Putamen (tissue), 1 donor: ENCODE data around the gene EMC10.
A peak's percentile ranks its signal among the peaks of the same experiment; 100 is the strongest.

Experiments used
- DNase-seq: peaks from one replicate; pipeline ENCODE4 v3.0.0-alpha.2; 2016; ENCODE audit warnings: low spot score

The EMC10 gene

DNA sequence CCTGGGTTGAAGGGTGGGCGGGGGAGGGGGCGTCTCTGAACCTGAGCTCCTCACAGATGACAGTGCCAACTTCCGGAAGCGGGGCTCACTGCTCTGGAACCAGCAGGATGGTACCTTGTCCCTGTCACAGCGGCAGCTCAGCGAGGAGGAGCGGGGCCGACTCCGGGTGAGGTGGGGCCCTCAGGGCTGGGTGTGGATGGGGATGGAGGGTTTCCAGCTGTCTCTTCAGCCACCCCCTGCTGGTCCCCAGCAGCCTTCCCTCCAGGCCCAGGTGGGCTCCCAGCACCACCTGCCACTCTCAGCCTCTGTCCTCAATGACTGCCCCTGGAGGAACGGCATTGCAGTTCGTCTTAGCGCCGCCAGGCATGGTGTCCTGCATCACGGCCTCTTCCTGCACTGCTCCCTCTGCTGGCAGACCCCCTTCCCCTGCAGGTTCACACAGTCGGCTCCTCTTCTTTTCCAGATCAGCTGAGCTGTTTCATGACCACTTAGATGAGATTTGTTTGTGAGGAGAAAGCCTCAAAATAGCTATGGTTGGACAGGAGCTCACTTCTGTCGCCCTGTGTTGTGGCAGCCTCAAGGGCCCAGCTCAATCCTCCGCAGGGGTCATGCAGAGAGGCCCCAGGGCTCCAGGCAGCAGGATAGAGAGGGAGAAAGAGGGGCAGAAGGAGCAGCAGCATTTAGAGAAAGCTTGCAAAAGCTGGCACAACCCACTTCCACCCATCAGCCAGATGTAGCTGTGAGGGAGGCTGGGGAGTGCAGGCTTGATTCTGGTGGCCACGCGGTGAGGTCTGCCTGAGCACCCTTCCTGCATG lies 2.8 kb downstream of the EMC10 start:
- no peak for DNase-seq

DNA sequence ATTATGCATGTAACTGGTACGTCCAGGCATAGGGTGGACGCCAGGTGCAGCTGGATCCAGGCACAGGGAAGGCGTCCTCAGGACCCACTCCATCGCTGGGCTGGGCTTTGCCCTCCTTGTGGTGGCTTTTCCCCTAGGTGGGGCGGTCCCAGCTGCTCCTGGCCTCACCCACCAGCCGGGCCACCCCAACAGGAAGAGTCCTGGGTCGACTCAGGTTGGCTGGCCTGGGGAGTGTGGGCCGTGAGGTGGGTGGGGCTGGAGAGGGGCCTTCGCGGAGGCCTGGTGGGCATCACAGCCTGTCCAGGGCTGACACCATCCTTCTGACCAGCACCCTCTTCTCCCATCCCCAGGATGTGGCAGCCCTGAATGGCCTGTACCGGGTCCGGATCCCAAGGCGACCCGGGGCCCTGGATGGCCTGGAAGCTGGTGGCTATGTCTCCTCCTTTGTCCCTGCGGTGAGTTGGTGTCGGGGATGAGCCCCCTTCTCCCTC lies 3.5 kb downstream of the EMC10 start:
- no peak for DNase-seq

DNA sequence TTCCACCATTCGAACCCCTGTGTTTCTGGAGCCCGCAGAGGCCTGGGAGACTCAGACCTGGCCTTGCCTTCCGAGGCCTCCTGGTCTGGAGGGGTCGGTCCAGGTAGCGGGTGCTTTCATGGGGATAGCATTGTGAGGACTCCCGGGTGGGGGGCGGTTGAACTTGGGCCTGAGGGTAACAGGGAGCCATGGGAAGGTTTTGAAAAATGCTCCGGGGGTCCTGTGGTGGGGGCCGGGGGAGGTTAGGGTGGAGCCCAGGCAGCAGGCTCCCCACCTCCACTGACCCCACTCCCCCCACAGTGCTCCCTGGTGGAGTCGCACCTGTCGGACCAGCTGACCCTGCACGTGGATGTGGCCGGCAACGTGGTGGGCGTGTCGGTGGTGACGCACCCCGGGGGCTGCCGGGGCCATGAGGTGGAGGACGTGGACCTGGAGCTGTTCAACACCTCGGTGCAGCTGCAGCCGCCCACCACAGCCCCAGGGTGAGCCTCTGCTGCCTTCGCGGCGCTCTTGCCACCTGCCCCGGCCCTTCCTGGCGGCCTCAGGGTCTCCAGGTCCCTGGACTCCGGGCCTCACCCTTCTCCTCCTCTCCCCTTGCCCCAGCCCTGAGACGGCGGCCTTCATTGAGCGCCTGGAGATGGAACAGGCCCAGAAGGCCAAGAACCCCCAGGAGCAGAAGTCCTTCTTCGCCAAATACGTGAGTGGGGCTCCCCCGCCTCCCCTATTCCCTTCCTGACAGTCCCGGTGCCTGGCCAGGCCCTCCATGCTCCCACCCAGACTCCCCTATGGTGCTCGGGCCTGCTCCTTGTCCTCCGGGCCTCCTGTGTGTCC lies 4.2 kb downstream of the EMC10 start:
- DNase-seq, result no peak

DNA sequence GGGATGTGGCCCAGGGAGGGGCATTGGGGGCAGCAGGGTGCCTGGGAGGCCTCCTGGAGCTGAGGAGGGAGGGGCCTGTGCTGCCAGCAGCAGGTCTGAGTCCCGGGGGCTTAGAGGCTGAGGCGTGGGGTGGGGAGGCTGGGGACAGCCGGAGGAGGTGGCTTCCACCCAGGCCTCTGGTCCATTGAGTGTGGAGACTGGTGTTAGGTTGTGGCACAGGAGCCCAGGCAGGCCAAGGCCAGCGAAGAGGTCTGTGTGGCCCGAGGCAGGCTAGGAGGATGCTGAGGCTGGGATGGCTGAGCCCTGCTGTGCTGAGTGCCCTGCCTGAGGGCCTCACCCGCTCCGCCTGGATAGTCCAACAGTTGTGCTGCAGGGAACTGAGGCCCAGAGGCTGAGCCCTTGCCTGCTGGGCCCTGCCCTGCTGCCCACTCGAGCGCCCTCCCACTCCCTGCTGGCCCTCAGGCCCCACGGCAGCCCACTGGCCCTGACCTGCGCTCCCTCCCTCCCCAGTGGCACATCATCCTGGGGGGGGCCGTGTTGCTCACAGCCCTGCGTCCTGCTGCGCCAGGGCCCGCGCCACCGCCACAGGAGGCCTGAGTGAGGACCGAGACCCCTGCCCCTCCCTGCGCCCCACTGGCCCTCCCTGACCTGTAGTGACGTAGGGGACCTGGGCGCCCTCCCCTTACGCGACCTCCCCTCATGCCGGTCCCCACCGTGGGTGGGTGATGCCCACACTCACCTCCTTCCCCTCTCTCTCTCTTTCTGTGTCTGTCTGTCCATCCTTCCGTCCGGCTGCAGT lies 5.2 kb downstream of the EMC10 start:
- DNase-seq, result no peak

DNA sequence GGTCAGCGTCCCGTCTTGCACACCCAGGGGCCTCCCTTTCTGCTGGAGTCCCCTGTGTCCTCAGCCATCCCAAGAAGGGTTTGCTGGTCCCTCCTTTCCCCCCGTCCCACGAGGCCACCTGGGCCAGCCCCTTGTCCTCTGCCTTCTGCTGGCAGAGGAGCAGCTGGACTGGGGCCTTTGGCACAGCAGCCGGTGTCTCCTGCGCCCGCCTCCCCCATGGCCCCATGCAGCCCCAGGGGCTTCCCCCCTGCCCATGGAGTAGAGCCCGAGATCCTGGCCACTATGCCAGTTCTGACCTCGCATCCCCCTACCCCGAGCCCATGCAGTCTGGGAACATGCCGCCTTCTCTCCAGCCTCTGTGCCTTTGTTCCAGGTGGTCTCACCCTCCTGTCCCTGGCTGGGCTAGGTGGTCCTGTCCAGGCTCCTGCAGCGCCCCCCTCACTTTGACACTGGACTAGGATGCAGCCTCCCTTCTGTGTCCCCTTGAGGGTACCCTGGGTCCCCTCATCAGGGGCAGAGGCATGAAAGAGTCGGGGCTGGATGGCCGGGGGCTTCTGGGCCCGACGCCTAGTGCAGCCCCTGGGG lies 6.1 kb downstream of the EMC10 start:
- no peak for DNase-seq

DNA sequence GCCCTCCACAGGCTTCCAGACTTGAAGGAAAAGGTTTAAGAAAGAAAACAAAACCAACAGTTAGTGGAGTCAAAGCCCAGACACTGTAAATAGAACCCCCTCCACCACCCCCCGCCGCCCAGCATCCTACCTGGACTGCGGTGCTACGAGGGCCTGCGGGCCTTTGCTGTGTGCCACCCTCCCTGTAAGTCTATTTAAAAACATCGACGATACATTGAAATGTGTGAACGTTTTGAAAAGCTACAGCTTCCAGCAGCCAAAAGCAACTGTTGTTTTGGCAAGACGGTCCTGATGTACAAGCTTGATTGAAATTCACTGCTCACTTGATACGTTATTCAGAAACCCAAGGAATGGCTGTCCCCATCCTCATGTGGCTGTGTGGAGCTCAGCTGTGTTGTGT lies 6.6 kb downstream of the EMC10 start:
- no peak for DNase-seq

DNA sequence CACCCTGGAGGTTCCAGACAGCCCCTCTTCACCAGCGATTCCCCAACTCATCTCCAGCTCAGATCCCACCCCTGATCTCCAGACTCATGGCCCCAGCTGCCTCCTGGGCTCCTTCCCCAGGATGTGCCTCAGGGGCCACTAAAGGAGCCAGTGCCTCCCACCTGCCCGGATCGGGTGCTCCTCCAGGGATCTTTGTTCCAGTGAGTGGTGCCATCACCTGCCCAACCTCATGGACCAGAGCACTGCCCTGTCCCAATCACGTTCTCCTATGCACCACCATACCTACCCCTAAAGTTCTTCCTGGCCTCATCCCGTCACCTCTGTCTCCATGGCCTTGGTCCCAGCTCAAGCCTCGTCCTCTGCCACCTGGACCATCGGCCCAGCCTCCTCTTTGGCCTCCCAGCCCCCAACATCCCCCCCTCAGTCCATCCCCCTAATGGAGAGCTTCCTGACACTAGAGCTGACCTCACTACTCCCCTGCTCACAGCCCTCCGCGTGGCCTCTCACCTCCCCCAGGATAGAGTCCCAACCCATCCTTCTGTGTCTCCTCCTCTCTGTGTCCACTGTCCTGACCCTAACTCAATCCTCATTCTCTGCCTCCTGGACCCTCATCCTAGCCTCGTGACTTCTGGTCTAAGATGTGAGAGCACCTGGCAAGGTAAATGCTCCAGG lies 9.1 kb downstream of the EMC10 start:
- DNase-seq, result no peak

DNA sequence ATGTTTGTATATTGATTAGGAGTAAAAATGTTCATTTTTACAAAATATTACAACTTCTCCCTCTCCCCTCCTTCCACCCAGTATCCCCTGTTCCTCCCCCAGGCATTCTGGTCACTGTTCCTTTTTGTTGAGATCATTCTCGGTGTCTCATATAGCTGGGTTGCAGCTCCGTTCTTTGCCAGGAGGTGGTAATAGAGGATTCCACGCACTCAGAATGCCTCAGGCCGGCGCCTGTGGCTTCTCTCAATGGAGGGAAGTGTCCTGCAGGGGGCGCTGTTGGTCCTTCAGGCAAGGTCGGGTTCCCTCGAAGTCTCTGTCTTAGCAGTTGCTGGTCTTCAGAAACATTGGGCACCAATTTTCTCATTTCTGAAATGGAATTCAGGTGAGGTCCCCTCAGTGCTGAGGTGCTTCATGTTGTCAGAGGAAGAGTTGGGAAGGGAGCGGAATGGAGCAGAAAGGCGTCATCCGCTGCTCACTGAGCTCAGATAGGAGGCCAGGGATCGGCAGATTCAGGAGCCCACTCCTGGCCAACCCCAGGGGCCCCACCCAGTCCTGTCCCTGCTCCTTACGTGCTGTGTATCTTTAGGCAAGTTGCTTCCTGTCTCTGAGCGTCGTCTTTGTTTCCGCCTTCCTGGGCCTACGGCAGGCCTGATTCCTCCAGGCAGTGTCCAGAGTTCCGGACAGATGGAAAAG lies 10.7 kb downstream of the EMC10 start:
- DNase-seq, result no peak

DNA sequence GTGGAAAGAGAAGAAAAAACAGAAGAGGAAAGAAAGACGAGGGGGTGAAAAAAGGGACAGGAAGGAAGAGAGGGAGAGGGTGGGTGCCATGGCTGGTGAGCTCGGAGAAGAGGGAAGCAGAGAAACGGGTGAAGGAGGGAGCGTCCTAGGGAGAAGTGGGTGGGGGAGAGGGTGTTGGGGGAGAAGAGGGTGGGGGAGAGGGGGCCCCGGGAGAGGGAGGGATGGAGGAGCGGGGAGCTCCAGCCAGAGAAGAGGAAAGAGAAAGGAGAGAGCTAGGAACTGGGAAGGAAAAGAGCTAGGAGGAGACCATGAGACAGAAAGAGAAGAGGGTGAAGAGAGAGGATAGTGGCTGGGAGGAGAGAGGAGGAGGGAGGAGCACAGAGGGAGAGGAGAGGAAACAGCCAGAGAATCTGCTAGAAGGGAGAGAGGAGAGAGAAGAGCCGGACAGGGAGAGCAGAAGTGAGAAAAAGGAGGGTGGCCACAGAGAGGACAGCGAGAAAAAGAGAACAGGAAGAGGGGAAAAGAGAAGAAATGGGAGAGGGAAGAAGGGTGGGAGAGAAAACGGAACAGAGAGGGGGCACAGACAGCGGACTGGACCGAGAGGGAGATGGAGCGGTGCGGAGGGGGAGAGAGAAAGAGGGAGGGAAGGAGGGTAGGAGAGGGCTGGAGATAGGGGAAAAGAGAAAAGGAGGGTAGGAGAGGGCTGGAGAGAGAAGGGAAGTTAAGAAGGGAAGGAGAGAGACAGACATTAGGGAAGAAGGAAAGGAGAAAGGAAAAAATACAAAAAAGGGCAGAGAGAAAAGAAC lies 12.3 kb downstream of the EMC10 start:
- no peak for DNase-seq

DNA sequence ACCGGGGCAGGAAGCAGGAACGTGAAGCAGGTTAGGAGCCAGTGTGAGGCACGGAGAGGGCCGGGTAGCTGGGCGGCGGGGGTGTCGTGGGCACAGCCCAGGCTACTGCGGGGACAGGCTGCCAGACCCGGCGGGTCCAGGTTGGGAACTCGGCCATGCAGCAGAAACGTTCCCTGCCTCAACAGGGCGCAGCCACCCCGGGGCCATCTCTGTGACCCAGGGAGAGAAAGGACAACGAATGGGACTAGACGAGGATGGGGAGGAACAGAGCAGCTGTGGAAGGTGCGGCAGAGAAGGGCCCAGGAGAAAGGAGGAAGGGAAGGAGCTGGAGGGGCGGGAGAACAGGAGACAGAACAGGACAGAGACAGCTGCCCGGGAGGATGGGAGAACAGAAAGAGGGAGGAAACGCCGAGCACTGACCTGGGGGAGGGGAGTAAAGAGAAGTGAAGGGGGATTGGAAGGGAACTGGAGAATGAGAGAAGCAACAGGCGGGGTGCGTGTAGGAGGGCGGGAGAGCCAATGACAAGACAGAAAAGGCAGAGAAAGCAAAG lies 13.2 kb downstream of the EMC10 start:
- DNase-seq, result no peak

DNA sequence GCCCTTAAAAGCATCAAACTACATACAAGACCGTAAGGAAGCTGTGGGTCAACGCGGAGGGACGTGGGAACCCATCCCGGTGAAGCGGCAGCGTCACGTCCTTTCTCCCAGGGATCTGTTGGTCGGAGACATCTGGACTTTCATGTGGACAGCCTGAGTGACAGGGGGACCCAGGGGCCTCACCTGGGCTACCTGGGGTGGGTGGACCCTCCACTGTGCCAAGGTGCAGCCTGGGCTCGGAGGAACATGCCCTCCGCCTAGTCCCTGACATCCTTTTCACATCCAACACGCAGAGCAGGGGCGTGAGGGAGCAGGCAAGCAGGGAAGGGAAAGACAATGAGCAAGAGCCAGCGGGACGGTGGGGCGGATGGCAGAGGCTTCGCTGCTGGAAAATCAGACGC lies 14.1 kb downstream of the EMC10 start:
- no peak for DNase-seq

DNA sequence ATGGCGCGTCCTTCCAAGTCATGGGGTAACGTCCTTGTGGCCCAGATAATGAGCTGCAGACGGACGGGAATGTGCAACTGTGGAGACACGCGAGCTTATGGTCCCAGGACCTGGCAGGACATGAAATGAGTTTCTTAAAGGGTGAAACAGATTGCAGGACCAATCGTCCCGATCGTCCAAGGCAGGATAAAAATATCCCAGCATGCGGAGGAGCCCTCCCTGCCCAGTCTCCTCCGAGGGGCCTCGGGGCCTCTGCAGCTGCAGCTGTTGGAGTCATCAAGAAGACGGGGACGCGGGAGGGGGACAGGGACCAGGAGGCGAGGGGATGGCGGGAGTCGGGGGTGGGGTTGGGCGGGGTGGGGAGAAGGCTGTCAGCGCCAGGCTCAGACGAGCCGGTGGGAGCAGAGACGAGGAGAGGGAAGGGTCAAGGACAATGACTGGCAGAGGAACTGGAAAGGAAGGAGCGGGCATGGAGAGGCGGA lies 14.7 kb downstream of the EMC10 start:
- no peak for DNase-seq

DNA sequence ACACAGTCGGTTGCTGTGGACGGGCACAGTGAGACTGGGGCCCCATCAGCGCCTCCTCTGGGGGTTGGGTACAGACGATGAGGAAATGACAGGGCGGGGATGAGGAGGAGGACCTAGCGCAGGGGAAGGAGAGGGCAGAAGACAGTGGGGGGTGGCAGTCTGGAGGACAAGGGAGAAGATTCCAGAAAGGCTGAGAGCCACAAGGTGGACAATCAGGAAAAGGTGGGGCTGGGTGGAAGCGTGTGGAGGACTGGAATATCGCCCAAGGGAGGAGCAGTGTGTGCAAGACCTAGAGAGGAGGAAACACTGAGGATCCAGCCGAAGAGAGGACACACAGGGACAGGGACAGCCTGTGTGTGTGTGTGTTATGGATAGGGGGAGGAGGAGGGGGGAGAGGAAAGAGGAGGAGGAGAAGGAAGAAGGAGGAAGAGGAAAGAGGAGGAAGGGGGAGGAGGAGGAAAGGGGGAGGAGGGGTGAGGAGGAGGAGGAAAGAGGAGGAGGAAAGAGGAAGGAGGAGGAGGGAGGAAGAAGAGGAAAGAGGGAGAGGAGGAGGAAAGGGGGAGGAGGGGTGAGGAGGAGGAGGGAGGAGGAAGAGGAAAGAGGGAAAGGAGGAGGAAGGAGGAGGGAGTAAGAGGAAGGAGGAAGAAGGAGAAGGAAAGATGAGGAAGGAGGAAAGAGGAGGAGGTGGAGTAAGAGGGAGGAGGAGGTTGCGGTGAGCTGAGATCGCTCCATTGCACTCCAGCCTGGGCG lies 16.2 kb downstream of the EMC10 start:
- DNase-seq, result no peak

DNA sequence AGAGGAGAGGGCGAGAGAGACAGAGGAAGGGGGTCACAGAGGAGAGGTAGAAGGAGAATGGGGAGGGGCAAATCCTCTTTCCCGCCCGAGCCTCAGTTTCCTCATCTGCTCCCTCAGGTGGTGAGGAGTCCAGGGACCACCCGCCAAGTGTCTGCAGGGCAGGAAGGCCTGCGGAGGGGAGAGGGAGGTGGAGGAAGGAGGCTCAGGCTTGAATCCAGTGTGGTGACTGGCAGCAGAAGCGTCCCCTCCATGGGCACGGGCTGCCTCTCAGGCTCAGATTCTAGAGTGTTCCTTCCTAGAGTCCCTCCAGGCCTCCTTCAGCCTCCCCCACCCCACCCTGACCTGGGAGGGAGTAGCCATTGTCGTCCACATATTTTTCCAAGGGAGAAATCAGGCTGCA lies 16.9 kb downstream of the EMC10 start:
- no peak for DNase-seq

DNA sequence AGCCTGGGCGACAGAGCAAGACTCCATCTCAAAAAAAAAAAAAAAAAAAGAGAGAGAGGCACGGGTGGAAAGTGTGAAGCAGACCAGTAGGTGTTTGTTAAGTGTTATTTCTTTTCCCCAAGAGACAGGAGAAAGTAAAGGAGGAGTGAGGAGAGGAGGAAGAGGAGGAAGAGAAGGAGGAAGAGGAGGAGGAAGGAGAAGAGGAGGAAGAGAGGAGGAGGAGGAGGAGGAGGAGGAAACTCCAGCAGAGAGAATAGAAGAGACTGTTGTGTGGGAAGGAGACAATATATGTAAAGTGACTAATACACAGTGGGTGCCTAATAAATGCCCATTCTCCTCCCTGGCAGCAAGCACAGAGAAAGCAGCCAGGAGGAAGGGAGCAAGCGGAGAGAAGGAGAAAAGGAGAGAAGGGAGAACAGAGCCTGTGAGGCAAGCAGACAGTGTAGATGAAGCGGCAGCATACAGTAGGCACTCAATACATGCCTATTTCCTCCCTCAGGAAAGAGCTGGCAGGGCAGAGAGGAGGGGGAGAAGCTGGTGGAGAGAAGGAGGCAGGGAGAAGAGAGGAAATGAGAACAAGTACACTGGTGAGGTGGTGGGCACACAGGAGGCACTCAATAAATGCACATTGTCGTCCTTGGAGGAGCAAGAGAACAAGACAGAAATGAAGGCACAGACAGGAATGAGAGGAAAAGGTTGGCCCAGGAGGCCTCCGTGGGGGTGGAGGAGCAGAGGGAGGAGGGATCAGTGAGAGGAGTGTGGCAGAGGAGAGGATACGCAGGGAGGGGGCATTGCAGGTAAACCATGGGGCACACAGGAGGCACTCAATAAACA lies 18.1 kb downstream of the EMC10 start:
- no peak for DNase-seq

DNA sequence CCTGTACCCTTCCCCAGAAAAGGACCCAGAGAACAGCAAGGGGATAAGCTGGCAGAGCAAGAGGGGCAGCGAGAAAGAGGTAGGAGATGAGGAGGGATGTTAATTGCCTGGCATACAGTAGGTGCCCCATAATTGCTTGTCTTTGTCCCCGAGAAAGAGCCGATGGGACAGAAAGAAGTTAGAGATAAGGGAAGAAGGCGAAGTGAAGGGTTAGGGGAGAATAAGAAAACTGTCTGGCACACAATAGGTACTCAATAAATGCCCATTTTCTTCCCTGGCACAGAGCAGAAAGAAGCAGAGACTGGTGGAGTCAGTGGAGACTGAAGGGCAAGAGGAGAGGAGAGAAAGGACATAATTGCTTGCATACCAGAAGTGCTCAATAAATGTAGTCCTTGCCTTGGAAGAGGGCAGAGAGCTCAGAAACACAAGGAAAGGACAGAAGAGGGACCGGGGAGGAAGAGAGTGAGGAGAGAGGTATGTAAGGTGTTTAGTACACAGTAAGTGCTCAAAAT lies 18.8 kb downstream of the EMC10 start:
- DNase-seq, result no peak

DNA sequence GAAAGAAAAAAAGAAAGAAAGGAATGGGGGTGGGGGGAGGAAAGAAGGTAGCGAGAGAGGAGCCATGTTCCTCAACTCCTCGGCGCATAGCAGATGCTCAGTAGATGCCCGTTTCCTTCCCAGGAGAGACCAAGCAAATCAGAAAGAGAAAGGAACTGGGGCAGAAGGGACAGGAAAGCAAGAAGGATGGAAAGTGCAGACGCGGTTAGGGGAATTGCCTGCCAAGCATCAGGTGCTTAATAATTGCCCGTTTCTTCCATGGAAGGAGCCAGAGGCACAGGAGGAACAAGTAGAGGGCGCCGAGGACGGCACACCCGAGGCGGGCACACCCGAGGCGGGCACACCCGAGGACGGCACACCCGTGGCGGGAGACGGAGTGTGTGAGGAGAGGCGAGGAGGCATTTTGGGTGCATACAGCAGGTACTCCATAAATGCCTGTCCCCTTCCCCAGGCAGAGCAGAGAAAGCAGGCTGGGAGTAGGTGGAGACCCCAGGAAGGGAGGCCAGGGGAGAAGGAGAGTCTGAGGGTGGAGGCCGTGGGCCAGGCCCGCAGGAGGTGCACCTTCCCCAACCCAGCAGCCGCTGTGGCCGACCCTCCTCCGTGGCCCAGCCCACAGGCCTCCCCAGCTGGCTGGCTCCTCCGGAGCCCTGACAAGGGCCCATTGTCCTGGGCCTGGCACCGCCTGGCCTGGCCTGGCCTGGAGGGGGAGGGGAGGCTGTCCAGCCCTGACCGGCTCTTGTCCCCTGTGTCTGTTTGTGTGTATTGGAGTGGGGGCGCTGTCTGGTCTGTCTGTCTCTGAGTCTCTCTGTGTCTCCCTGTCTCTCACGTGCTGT lies 20.1 kb downstream of the EMC10 start:
- peak; percentile 97 for DNase-seq
